Limb (tissue), 2 donors: ENCODE data around the gene TCERG1.

Experiments used
- DNase-seq, 2 donors: peaks; one replicate each; pipeline ENCODE4 v3.0.0-alpha.2; 2016; ENCODE audit errors: extremely low spot score in 2 of 2

TCERG1 gene

GRCh38 chr5:146451411-146451810 is 4.3 kb downstream of the TCERG1 start:
- DNase-seq = no peak

- no peak for DNase-seq
Observed at GRCh38 chr5:146457431-146457830, 10.3 kb downstream of the TCERG1 start.

- DNase-seq = no peak
Observed at GRCh38 chr5:146458894-146459293, 11.8 kb downstream of the TCERG1 start.

GRCh38 chr5:146461319-146461718 is 14.2 kb downstream of the TCERG1 start:
- DNase-seq = no peak

GRCh38 chr5:146463446-146463845 is 16.3 kb downstream of the TCERG1 start:
- DNase-seq = no peak

GRCh38 chr5:146466521-146467349 is 19.6 kb downstream of the TCERG1 start:
- DNase-seq = peak in 1 of 2 donors; percentile 45

- no peak for DNase-seq
Observed at GRCh38 chr5:146467760-146468159, 20.6 kb downstream of the TCERG1 start.

GRCh38 chr5:146474065-146474464 is 26.9 kb downstream of the TCERG1 start:
- no peak for DNase-seq

- DNase-seq = no peak
Observed at GRCh38 chr5:146475190-146475780, 28.2 kb downstream of the TCERG1 start.

GRCh38 chr5:146475906-146476305 is 28.8 kb downstream of the TCERG1 start:
- DNase-seq = no peak

- DNase-seq = no peak
Observed at GRCh38 chr5:146482775-146483174, 35.6 kb downstream of the TCERG1 start.

GRCh38 chr5:146484714-146485391 is 37.7 kb downstream of the TCERG1 start:
- DNase-seq = no peak

- DNase-seq = no peak
Observed at GRCh38 chr5:146490089-146490843, 43.1 kb downstream of the TCERG1 start.

- no peak for DNase-seq
Observed at GRCh38 chr5:146494656-146495055, 47.5 kb downstream of the TCERG1 start.

GRCh38 chr5:146499680-146500079 is 52.5 kb downstream of the TCERG1 start:
- DNase-seq = no peak

- no peak for DNase-seq
Observed at GRCh38 chr5:146507428-146507827, 60.3 kb downstream of the TCERG1 start.

GRCh38 chr5:146510559-146511125 is 63.5 kb downstream of the TCERG1 start:
- no peak for DNase-seq

GRCh38 chr5:146513462-146513861 is 66.3 kb downstream of the TCERG1 start:
- no peak for DNase-seq

- no peak for DNase-seq
Observed at GRCh38 chr5:146514575-146514974, 67.4 kb downstream of the TCERG1 start.

- no peak for DNase-seq
Observed at GRCh38 chr5:146515473-146516150, 68.5 kb downstream of the TCERG1 start.

GRCh38 chr5:146516151-146516475 is 69.0 kb downstream of the TCERG1 start, which contains the start of gene GPR151:
Gene GPR151, minus strand, starts transcription at chr5:146516190. Its CDS starts 77 bp downstream, at chr5:146516113.
- DNase-seq = no peak
